Keratinocyte (primary cell): ENCODE results near the gene LIMA1. TPM values are rescaled to one million over a fixed set of nuclear protein-coding genes. Genes with fewer than 3 reads are reported as not detected.
"Not testable (repeated sequence)": the region's sequence is repeated elsewhere in the genome, so short reads cannot be mapped to it uniquely, and the experiment has no call there.

Source experiments
- DNase-seq: peaks from one replicate; pipeline ENCODE4 v3.0.0-alpha.2; 2011; ENCODE audit warnings: low read depth, missing footprints, low spot score
- FAIRE-seq: peaks from 2 replicates; lab custom pipeline; 2011; peaks lifted over from hg19 to GRCh38; lab: Jason Lieb, UNC
- H2AFZ ChIP-seq: 2 replicates; pipeline ENCODE4 v1.6.0; 2012; ENCODE audit warnings: low read length, control low read depth, inconsistent platforms; ENCODE audit not compliant: control insufficient read depth
- H3K27ac ChIP-seq: 2 replicates; pipeline ENCODE4 v1.5.1; 2011; ENCODE audit warnings: low read length; ENCODE audit not compliant: control insufficient read depth, insufficient read depth
- H3K27me3 ChIP-seq: 3 replicates; pipeline ENCODE4 v1.6.0; 2011; ENCODE audit warnings: low read length; ENCODE audit not compliant: control insufficient read depth, insufficient read depth; ENCODE audit errors: extremely low read depth
- H3K36me3 ChIP-seq, 2 experiments: 2 replicates in 1 of 2; 3 replicates in 1 of 2; pipeline ENCODE4 v1.5.1; 2011; ENCODE audit warnings: low read length in 2 of 2, mild to moderate bottlenecking in 1 of 2; ENCODE audit not compliant: control insufficient read depth in 2 of 2, insufficient read depth in 2 of 2; ENCODE audit errors: extremely low read depth in 1 of 2
- H3K4me1 ChIP-seq: 3 replicates; pipeline ENCODE4 v1.5.1; 2011; ENCODE audit warnings: low read length; ENCODE audit not compliant: control insufficient read depth, insufficient read depth; ENCODE audit errors: extremely low read depth
- H3K4me2 ChIP-seq: 3 replicates; pipeline ENCODE4 v1.6.0; 2011; ENCODE audit warnings: low read depth, low read length; ENCODE audit not compliant: control insufficient read depth, insufficient read depth; ENCODE audit errors: extremely low read depth
- H3K4me3 ChIP-seq, 3 experiments: fragments of 200-600 bp in 1 of 3; sonication (generic) in 1 of 3; 2 replicates in 2 of 3; 3 replicates in 1 of 3; pipeline ENCODE4 v1.5.1; 2011 to 2016; ENCODE audit warnings: low read length in 3 of 3, mild to moderate bottlenecking in 3 of 3, control low read depth in 2 of 3, inconsistent platforms in 1 of 3, low read depth in 1 of 3, mixed read lengths in 1 of 3, mixed run types in 1 of 3, moderate library complexity in 1 of 3; ENCODE audit not compliant: control insufficient read depth in 2 of 3, insufficient read depth in 2 of 3; ENCODE audit errors: extremely low read depth in 1 of 3
- H3K79me2 ChIP-seq: 2 replicates; pipeline ENCODE4 v1.6.0; 2012; ENCODE audit warnings: low read length; ENCODE audit not compliant: control insufficient read depth, insufficient read depth
- H3K9ac ChIP-seq: 3 replicates; pipeline ENCODE4 v1.6.0; 2011; ENCODE audit warnings: low read length; ENCODE audit not compliant: control insufficient read depth, insufficient read depth; ENCODE audit errors: extremely low read depth
- H3K9me1 ChIP-seq: 3 replicates; pipeline ENCODE4 v1.6.0; 2011; ENCODE audit warnings: low read length; ENCODE audit not compliant: control insufficient read depth, insufficient read depth; ENCODE audit errors: extremely low read depth
- H3K9me3 ChIP-seq: 2 replicates; pipeline ENCODE4 v1.5.1; 2012; ENCODE audit warnings: low read depth, low read length; ENCODE audit not compliant: control insufficient read depth
- H4K20me1 ChIP-seq: 3 replicates; pipeline ENCODE4 v1.6.0; 2011; ENCODE audit warnings: low read length; ENCODE audit not compliant: control insufficient read depth, insufficient read depth; ENCODE audit errors: extremely low read depth
- EZH2 ChIP-seq: IDR thresholded peaks from one replicate; pipeline ENCODE4 v1.6.1; 2012; ENCODE audit warnings: inconsistent platforms, mild to moderate bottlenecking, low read length, moderate library complexity
- dilution Hi-C: fragments of 300-500 bp; cut with MboI; formaldehyde crosslinking; loops from one replicate; pipeline ENCODE4 v1.7.0; 2020; ENCODE audit warnings: low sequenced_read_pairs; ENCODE audit not compliant: extremely low pct_ligation_motif_present
- polyA plus RNA-seq, 5 experiments: library from polyadenylated mRNA; depleted of rRNA in 3 of 5; stranded (reverse) in 3 of 5; stranded (forward) in 1 of 5; unstranded in 1 of 5; fragments of >200 nt; gene quantifications; 1 replicate in 1 of 5; 2 replicates in 3 of 5; 3 replicates in 1 of 5; pipeline versions ENCODE4 v1.2.1 to v1.2.3, GENCODE V29; 2011 to 2012; ENCODE audit warnings: missing spikeins in 2 of 5, low read depth in 1 of 5, low replicate concordance in 1 of 5
- TF ChIP-seq, protein P1 (sequence below), 3 experiments: IDR thresholded peaks in 1 of 3; conservative IDR thresholded peaks in 1 of 3; optimal IDR thresholded peaks in 1 of 3; 2 replicates in 2 of 3; 3 replicates in 1 of 3; pipeline versions ENCODE3 to v1.5.1; 2011; ENCODE audit warnings: low read length in 3 of 3, mild to moderate bottlenecking in 3 of 3, moderate library complexity in 2 of 3, control low read depth in 1 of 3, inconsistent platforms in 1 of 3; ENCODE audit not compliant: insufficient read depth in 2 of 3; ENCODE audit errors: extremely low read depth in 1 of 3

LIMA1 gene
- polyA plus RNA-seq, 1 donor (not counting 4 experiments of a cell fraction or from before 2014, with no cell fraction given): 510 TPM

DNA sequence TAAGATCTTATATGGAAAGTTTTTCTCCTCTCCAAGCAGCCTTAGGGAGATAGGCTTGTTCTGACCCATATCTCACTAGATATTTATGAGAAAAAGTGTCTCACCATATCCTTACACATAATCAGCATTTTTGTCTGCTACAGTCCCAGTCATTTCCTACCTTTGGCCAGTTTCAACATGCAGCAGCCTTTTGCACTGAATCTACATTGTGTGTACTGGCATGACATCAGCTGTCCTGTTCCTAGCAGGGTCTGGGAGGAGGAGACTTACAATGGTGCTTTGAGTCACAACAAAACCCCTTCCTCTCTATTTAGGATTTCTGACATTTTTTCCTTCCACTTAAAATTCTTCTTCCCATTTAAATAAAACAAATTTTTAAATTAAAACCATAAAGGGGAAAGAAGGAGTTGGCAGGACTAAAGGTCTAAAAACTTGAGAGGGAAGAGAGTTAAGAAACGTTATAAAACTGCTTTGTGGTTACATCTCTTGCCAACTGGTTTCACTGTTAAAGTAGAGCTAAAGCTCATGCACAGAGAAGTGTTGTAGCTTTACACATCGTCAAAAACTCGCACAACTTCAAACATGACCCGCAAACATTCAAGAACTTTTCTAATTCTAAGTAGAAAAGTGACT lies 62.8 kb downstream of the LIMA1 start:
- H3K9me3 ChIP-seq: no peaks in the 10 kb centered on the region
- H3K27me3 ChIP-seq: no peaks in the 10 kb centered on the region
- TF ChIP-seq, protein P1, sequence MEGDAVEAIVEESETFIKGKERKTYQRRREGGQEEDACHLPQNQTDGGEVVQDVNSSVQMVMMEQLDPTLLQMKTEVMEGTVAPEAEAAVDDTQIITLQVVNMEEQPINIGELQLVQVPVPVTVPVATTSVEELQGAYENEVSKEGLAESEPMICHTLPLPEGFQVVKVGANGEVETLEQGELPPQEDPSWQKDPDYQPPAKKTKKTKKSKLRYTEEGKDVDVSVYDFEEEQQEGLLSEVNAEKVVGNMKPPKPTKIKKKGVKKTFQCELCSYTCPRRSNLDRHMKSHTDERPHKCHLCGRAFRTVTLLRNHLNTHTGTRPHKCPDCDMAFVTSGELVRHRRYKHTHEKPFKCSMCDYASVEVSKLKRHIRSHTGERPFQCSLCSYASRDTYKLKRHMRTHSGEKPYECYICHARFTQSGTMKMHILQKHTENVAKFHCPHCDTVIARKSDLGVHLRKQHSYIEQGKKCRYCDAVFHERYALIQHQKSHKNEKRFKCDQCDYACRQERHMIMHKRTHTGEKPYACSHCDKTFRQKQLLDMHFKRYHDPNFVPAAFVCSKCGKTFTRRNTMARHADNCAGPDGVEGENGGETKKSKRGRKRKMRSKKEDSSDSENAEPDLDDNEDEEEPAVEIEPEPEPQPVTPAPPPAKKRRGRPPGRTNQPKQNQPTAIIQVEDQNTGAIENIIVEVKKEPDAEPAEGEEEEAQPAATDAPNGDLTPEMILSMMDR (optimal IDR thresholded peaks at IDR 0.05 in 1 of 3, IDR thresholded peaks at IDR 0.05 in 1 of 3, conservative IDR thresholded peaks at IDR 0.05 in 1 of 3; ENCODE audit: extremely low read depth in 1 of 3, insufficient read depth in 2 of 3, low read length in 3 of 3): no peak
- no peak for TF ChIP-seq EZH2
- DNase-seq: no peak
- no peak overlapping the region for H2AFZ ChIP-seq
- peak overlapping the region; percentile 99 for H3K27ac ChIP-seq
- dilution Hi-C loops: no loop called here
- H4K20me1 ChIP-seq: no peaks in the 10 kb centered on the region
- peak overlapping the region; percentile 100 for H3K9ac ChIP-seq
- peak overlapping the region; percentile 78 to 100 (median 97) for H3K4me3 ChIP-seq
- peaks cover 64% of the 10 kb centered on the region for H3K79me2 ChIP-seq
- H3K4me1 ChIP-seq: peaks cover 42% of the 10 kb centered on the region
- FAIRE-seq: peak; percentile 84
- H3K4me2 ChIP-seq: peak overlapping the region; percentile 71
- no peaks in the 10 kb centered on the region for H3K9me1 ChIP-seq
- H3K36me3 ChIP-seq: peaks cover 6 to 8% of the 10 kb centered on the region in 2 experiments

DNA sequence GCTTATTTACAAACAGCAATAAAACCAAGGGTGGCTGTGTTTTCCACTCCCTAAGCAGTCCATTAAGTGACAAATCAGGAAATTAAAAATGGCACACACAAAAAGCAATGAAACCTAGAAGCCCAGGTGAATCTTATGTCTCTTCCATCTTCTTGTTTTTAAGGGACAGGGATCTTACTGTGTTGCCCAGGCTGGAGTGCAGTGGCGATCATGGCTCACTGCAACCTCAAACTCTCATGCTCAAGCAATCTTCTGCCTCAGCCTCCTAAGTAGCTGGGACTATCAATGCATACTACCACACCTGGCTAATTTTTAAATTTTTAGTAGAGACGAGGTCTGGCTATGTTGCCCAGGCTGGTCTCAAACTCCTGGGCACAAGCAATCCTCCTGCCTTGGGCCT lies 63.8 kb downstream of the LIMA1 start:
- dilution Hi-C loops: no loop called here
- FAIRE-seq (no peak), DNase-seq (no peak)
- Histone ChIP-seq H3K79me2 (peaks cover 71% of the 10 kb centered on the region), H3K4me1 (peaks cover 48% of the 10 kb centered on the region), H3K9me3 (no peaks in the 10 kb centered on the region), H3K36me3 (peaks cover 7 to 8% of the 10 kb centered on the region in 2 experiments), H3K4me2 (peak overlapping the region; percentile 71), H3K27me3 (no peaks in the 10 kb centered on the region), H3K9ac (peak overlapping the region; percentile 100), H3K9me1 (no peaks in the 10 kb centered on the region), H4K20me1 (peaks cover 4% of the 10 kb centered on the region), H3K4me3 (peak overlapping the region; percentile 78 to 100 (median 97)), H3K27ac (peak overlapping the region; percentile 99), H2AFZ (no peak overlapping the region)
- TF ChIP-seq, protein P1 (optimal IDR thresholded peaks at IDR 0.05 in 1 of 3, IDR thresholded peaks at IDR 0.05 in 1 of 3, conservative IDR thresholded peaks at IDR 0.05 in 1 of 3; ENCODE audit: extremely low read depth in 1 of 3, insufficient read depth in 2 of 3, low read length in 3 of 3): no peak
- no peak for TF ChIP-seq EZH2

DNA sequence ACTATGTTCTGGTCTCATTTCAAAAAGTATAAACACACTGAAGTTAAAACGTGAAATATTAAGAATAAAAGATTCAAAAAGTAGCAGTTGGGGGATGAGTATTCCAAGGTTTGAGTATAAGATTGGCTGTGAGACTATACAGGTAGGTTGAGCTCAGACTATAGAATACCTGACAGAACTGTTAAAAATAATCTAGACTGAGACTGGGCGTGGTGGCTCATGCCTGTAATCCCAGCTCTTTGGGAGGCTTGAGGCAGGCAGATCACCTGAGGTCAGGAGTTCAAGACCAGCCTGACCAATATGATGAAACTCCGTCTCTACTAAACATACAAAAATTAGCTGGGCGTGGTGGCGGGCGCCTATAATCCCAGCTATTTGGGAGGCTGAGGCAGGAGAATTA lies 64.3 kb downstream of the LIMA1 start:
- H2AFZ ChIP-seq, dilution Hi-C loops, H3K36me3 ChIP-seq, DNase-seq, H3K9me1 ChIP-seq, FAIRE-seq, H3K27me3 ChIP-seq, H4K20me1 ChIP-seq, H3K9me3 ChIP-seq: not testable (repeated sequence)
- Histone ChIP-seq H3K4me1 (peaks cover 48% of the 10 kb centered on the region), H3K79me2 (peaks cover 77% of the 10 kb centered on the region), H3K4me2 (peak overlapping the region; percentile 71), H3K4me3 (peak overlapping the region; percentile 78 to 100 (median 97)), H3K27ac (peak overlapping the region; percentile 99), H3K9ac (peak overlapping the region; percentile 100)
